ENCODE data around the gene MYL11.

The MYL11 gene

GRCh38 chr16:30348113-30348512 is 26.5 kb upstream of the MYL11 start:
- no peak overlapping the region for H3K4me2 ChIP-seq (ENCODE audit: low read length)
- H3K9me3 ChIP-seq (replicated peaks; ENCODE audit: low read length): no peaks in the 10 kb centered on the region
- no peak overlapping the region for H3K4me3 ChIP-seq (ENCODE audit: low read length)
- H3K36me3 ChIP-seq (ENCODE audit: insufficient read depth, low read length): peaks cover 30% of the 10 kb centered on the region
- no peaks in the 10 kb centered on the region for H3K27me3 ChIP-seq (ENCODE audit: control insufficient read depth, insufficient read depth, low read length)
- H3K4me1 ChIP-seq (ENCODE audit: control insufficient read depth, insufficient read depth, low read length): peaks cover 18% of the 10 kb centered on the region
- H3K9ac ChIP-seq (ENCODE audit: low read depth, low read length): no peak overlapping the region

DNA sequence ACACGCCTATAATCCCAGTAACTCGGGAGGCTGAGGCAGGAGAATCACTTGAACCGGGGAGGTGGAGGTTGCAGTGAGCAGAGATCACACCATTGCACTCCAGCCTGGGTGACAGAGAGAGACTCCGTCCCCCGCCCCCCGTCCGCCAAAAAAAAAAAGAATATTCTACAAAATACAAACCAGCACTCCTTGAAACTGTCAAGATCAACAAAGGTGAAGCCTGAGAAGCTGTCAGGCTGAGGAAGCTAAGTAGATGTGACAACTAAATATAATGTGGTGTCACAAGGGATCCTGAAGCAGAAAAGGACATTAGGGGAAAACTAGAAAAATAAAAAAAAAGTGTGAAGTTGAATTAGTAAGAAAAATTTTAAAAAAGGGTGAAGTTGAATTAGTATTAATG is 25.7 kb upstream of the MYL11 start:
- no peak overlapping the region for H3K4me2 ChIP-seq (ENCODE audit: low read length)
- H3K4me1 ChIP-seq (ENCODE audit: control insufficient read depth, insufficient read depth, low read length): peaks cover 23% of the 10 kb centered on the region
- H3K36me3 ChIP-seq (ENCODE audit: insufficient read depth, low read length): peaks cover 38% of the 10 kb centered on the region
- no peak overlapping the region for H3K9ac ChIP-seq (ENCODE audit: low read depth, low read length)
- no peak overlapping the region for H3K4me3 ChIP-seq (ENCODE audit: low read length)
- H3K27me3 ChIP-seq (ENCODE audit: control insufficient read depth, insufficient read depth, low read length): no peaks in the 10 kb centered on the region
- H3K9me3 ChIP-seq (replicated peaks; ENCODE audit: low read length): no peaks in the 10 kb centered on the region

GRCh38 chr16:30349675-30350074 is 24.9 kb upstream of the MYL11 start:
- Histone ChIP-seq H3K9ac (ENCODE audit: low read depth, low read length) (no peak overlapping the region), H3K9me3 (replicated peaks; ENCODE audit: low read length) (no peaks in the 10 kb centered on the region), H3K36me3 (ENCODE audit: insufficient read depth, low read length) (peaks cover 39% of the 10 kb centered on the region), H3K4me3 (ENCODE audit: low read length) (no peak overlapping the region), H3K27me3 (ENCODE audit: control insufficient read depth, insufficient read depth, low read length) (no peaks in the 10 kb centered on the region), H3K4me1 (ENCODE audit: control insufficient read depth, insufficient read depth, low read length) (peaks cover 26% of the 10 kb centered on the region), H3K4me2 (ENCODE audit: low read length) (no peak overlapping the region)

GRCh38 chr16:30350134-30350871 is 24.3 kb upstream of the MYL11 start:
- Histone ChIP-seq H3K9ac (ENCODE audit: low read depth, low read length) (no peak overlapping the region), H3K4me2 (ENCODE audit: low read length) (no peak overlapping the region), H3K4me1 (ENCODE audit: control insufficient read depth, insufficient read depth, low read length) (peaks cover 26% of the 10 kb centered on the region), H3K36me3 (ENCODE audit: insufficient read depth, low read length) (peaks cover 39% of the 10 kb centered on the region), H3K4me3 (ENCODE audit: low read length) (no peak overlapping the region), H3K27me3 (ENCODE audit: control insufficient read depth, insufficient read depth, low read length) (no peaks in the 10 kb centered on the region), H3K9me3 (replicated peaks; ENCODE audit: low read length) (no peaks in the 10 kb centered on the region)

GRCh38 chr16:30351001-30351441 is 23.6 kb upstream of the MYL11 start:
- Histone ChIP-seq H3K4me3 (ENCODE audit: low read length) (no peak overlapping the region), H3K9ac (ENCODE audit: low read depth, low read length) (no peak overlapping the region), H3K4me1 (ENCODE audit: control insufficient read depth, insufficient read depth, low read length) (peaks cover 33% of the 10 kb centered on the region)

GRCh38 chr16:30351586-30352419 is 22.8 kb upstream of the MYL11 start:
- Histone ChIP-seq H3K9ac (ENCODE audit: low read depth, low read length) (peak overlapping the region; percentile 33), H3K9me3 (replicated peaks; ENCODE audit: low read length) (no peaks in the 10 kb centered on the region), H3K36me3 (ENCODE audit: insufficient read depth, low read length) (peaks cover 40% of the 10 kb centered on the region), H3K4me2 (ENCODE audit: low read length) (peak overlapping the region; percentile 60), H3K4me3 (ENCODE audit: low read length) (no peak overlapping the region), H3K27me3 (ENCODE audit: control insufficient read depth, insufficient read depth, low read length) (no peaks in the 10 kb centered on the region), H3K4me1 (ENCODE audit: control insufficient read depth, insufficient read depth, low read length) (peaks cover 41% of the 10 kb centered on the region)

More at GRCh38 chr16:30351001-30351441, 23.6 kb upstream of the MYL11 start:
- Histone ChIP-seq H3K9me3 (replicated peaks; ENCODE audit: low read length) (no peaks in the 10 kb centered on the region), H3K27me3 (ENCODE audit: control insufficient read depth, insufficient read depth, low read length) (no peaks in the 10 kb centered on the region), H3K4me2 (ENCODE audit: low read length) (no peak overlapping the region), H3K36me3 (ENCODE audit: insufficient read depth, low read length) (peaks cover 39% of the 10 kb centered on the region)

- Histone ChIP-seq H3K36me3 (ENCODE audit: insufficient read depth, low read length) (peaks cover 48% of the 10 kb centered on the region), H3K4me3 (ENCODE audit: low read length) (no peak overlapping the region), H3K4me2 (ENCODE audit: low read length) (peak overlapping the region; percentile 60), H3K9me3 (replicated peaks; ENCODE audit: low read length) (no peaks in the 10 kb centered on the region), H3K27me3 (ENCODE audit: control insufficient read depth, insufficient read depth, low read length) (no peaks in the 10 kb centered on the region), H3K4me1 (ENCODE audit: control insufficient read depth, insufficient read depth, low read length) (peaks cover 49% of the 10 kb centered on the region), H3K9ac (ENCODE audit: low read depth, low read length) (peak overlapping the region; percentile 11)
Observed at GRCh38 chr16:30352488-30353401, 21.9 kb upstream of the MYL11 start.

- Histone ChIP-seq H3K9me3 (replicated peaks; ENCODE audit: low read length) (no peaks in the 10 kb centered on the region), H3K36me3 (ENCODE audit: insufficient read depth, low read length) (peaks cover 52% of the 10 kb centered on the region), H3K4me3 (ENCODE audit: low read length) (peak overlapping the region; percentile 91), H3K4me2 (ENCODE audit: low read length) (peak overlapping the region; percentile 88), H3K9ac (ENCODE audit: low read depth, low read length) (peak overlapping the region; percentile 93), H3K27me3 (ENCODE audit: control insufficient read depth, insufficient read depth, low read length) (no peaks in the 10 kb centered on the region), H3K4me1 (ENCODE audit: control insufficient read depth, insufficient read depth, low read length) (peaks cover 49% of the 10 kb centered on the region)
Observed at GRCh38 chr16:30353438-30354129, 21.0 kb upstream of the MYL11 start.

DNA sequence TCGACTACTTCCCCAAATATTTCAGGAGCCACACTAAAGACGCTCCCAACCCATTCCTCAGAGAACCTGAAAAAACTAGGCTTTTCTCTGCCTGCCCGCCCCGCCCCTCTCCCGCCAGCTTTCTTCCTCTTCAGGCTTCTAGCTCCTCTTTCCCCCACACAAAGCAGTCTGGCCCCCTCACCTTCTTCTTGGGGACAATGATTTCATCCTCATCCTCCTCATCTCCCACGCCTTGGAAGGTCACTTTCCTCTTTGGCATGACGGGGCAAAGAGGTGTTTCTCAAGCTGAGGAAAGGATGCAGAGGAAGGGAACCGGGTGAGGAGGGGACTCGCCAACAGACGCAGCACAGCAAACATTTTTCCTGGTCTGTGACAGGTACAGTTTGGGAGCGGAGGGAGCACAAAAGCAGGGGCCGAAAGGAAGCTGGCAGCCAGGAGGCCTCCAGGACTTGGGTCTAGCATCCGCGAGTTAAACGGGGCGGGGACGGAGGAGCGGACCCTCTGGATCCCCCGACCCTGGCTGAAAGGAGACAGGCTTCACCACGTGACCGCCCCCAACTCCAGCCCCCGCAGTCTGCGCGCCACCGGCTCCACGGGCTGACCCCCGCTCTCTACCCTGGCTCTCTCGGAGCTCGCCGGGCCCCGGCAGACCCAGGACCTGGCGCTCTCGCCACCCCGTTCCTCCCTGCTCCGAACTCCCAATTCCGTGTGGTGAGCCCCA is 20.0 kb upstream of the MYL11 start:
- peak overlapping the region; percentile 91 for H3K4me3 ChIP-seq (ENCODE audit: low read length)
- peaks cover 59% of the 10 kb centered on the region for H3K36me3 ChIP-seq (ENCODE audit: insufficient read depth, low read length)
- H3K4me2 ChIP-seq (ENCODE audit: low read length): peak overlapping the region; percentile 88
- H3K27me3 ChIP-seq (ENCODE audit: control insufficient read depth, insufficient read depth, low read length): no peaks in the 10 kb centered on the region
- peaks cover 49% of the 10 kb centered on the region for H3K4me1 ChIP-seq (ENCODE audit: control insufficient read depth, insufficient read depth, low read length)
- H3K9ac ChIP-seq (ENCODE audit: low read depth, low read length): peak overlapping the region; percentile 93
- H3K9me3 ChIP-seq (replicated peaks; ENCODE audit: low read length): no peaks in the 10 kb centered on the region
